Hepatocyte (in vitro differentiated cells): ENCODE results near the gene ZFYVE28. TPM values are rescaled to one million over a fixed set of nuclear protein-coding genes. Genes with fewer than 3 reads are reported as not detected.

ENCODE experiments used
- DNase-seq: peaks from one replicate; pipeline ENCODE4 v3.0.0-alpha.2; 2016; ENCODE audit warnings: low spot score
- H2AFZ ChIP-seq: fragments of 200-600 bp; sonication (generic); 2 replicates; pipeline ENCODE4 v1.6.0; 2016; ENCODE audit warnings: antibody characterized with exemption, mild to moderate bottlenecking
- H3K27ac ChIP-seq: fragments of 200-600 bp; sonication (generic); 2 replicates; pipeline ENCODE4 v1.5.1; 2016; ENCODE audit warnings: mild to moderate bottlenecking
- H3K27me3 ChIP-seq: fragments of 200-600 bp; sonication (generic); 2 replicates; pipeline ENCODE4 v1.6.1; 2016
- H3K36me3 ChIP-seq: fragments of 200-600 bp; sonication (generic); replicated peaks from 2 replicates; pipeline ENCODE4 v1.5.1; 2016; ENCODE audit warnings: low read depth; ENCODE audit not compliant: insufficient read depth
- H3K4me1 ChIP-seq: fragments of 200-600 bp; sonication (generic); 2 replicates; pipeline ENCODE4 v1.5.1; 2016; ENCODE audit warnings: mild to moderate bottlenecking, moderate library complexity; ENCODE audit not compliant: insufficient read depth
- H3K4me2 ChIP-seq: fragments of 200-600 bp; sonication (generic); 2 replicates; pipeline ENCODE4 v1.6.0; 2016
- H3K4me3 ChIP-seq: fragments of 200-600 bp; sonication (generic); 2 replicates; pipeline ENCODE4 v1.5.1; 2016; ENCODE audit warnings: mild to moderate bottlenecking
- H3K79me2 ChIP-seq: fragments of 200-600 bp; sonication (generic); 2 replicates; pipeline ENCODE4 v1.6.0; 2017; ENCODE audit warnings: mild to moderate bottlenecking
- H3K9me2 ChIP-seq: fragments of 200-600 bp; sonication (generic); replicated peaks from 2 replicates; pipeline ENCODE4 v1.6.0; 2017; ENCODE audit warnings: mild to moderate bottlenecking; ENCODE audit not compliant: insufficient read depth
- H3K9me3 ChIP-seq: fragments of 200-600 bp; sonication (generic); 2 replicates; pipeline ENCODE4 v1.5.1; 2016; ENCODE audit warnings: low read depth, mild to moderate bottlenecking
- H4K20me1 ChIP-seq: fragments of 200-600 bp; sonication (generic); 2 replicates; pipeline ENCODE4 v1.6.0; 2016; ENCODE audit warnings: mild to moderate bottlenecking; ENCODE audit not compliant: insufficient read depth, poor library complexity, severe bottlenecking
- EZH2 ChIP-seq: fragments of 200-600 bp; sonication (generic); IDR thresholded peaks from 2 replicates; pipeline ENCODE4 v1.6.1; 2016; ENCODE audit warnings: antibody characterized with exemption, mild to moderate bottlenecking, borderline replicate concordance
- EZH2phosphoT487 ChIP-seq: fragments of 200-600 bp; sonication (generic); IDR thresholded peaks from one replicate; pipeline ENCODE4 v1.6.1; 2018; ENCODE audit warnings: antibody characterized with exemption, mild to moderate bottlenecking, low read depth, moderate library complexity; ENCODE audit not compliant: unreplicated experiment, severe bottlenecking
- WGBS: methylation state at CpG from one replicate; pipeline ENCODE4 v1.1.6; 2016; ENCODE audit warnings: low lambda C conversion rate; ENCODE audit errors: missing lambda C conversion rate; 5-methylcytosine and 5-hydroxymethylcytosine counted together
- polyA plus RNA-seq: library from polyadenylated mRNA; unstranded; fragments of >200 nt; fragmentation: Nextera tagmentation; extraction: Ambion mirVana; gene quantifications from 2 replicates; pipeline ENCODE4 v1.2.1, GENCODE V29; 2016
- total RNA-seq: library from RNA; depleted of rRNA; stranded (reverse); fragments of >200 nt; gene quantifications from 2 replicates; pipeline ENCODE4 v1.2.3, GENCODE V29; 2014
- TF ChIP-seq, protein P1 (sequence below): fragments of 200-600 bp; sonication (generic); IDR thresholded peaks from 2 replicates; pipeline ENCODE4 v1.5.1; 2016; ENCODE audit warnings: antibody characterized with exemption, mild to moderate bottlenecking; ENCODE audit not compliant: poor library complexity

ZFYVE28 gene
- total and polyA plus RNA-seq, 2 experiments from 2014 or later: 2.2 to 3.4 TPM

- H3K36me3 ChIP-seq: no peaks in the 10 kb centered on the region
- WGBS: 81% methylated on average over 6 of the region's 6 CpGs
- H3K79me2 ChIP-seq: no peaks in the 10 kb centered on the region
- no peak for DNase-seq
- H3K27me3 ChIP-seq: no peaks in the 10 kb centered on the region
- no peak overlapping the region for H3K27ac ChIP-seq
- H4K20me1 ChIP-seq: no peaks in the 10 kb centered on the region
- H3K4me3 ChIP-seq: no peak overlapping the region
- H3K4me1 ChIP-seq: no peaks in the 10 kb centered on the region
- no peak overlapping the region for H3K4me2 ChIP-seq
- H3K9me2 ChIP-seq: no peaks in the 10 kb centered on the region
- TF ChIP-seq EZH2: no peak
- TF ChIP-seq, protein P1, sequence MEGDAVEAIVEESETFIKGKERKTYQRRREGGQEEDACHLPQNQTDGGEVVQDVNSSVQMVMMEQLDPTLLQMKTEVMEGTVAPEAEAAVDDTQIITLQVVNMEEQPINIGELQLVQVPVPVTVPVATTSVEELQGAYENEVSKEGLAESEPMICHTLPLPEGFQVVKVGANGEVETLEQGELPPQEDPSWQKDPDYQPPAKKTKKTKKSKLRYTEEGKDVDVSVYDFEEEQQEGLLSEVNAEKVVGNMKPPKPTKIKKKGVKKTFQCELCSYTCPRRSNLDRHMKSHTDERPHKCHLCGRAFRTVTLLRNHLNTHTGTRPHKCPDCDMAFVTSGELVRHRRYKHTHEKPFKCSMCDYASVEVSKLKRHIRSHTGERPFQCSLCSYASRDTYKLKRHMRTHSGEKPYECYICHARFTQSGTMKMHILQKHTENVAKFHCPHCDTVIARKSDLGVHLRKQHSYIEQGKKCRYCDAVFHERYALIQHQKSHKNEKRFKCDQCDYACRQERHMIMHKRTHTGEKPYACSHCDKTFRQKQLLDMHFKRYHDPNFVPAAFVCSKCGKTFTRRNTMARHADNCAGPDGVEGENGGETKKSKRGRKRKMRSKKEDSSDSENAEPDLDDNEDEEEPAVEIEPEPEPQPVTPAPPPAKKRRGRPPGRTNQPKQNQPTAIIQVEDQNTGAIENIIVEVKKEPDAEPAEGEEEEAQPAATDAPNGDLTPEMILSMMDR: peak; percentile 29
- no peaks in the 10 kb centered on the region for H3K9me3 ChIP-seq
- no peak overlapping the region for H2AFZ ChIP-seq
Measured at GRCh38 chr4:2354118-2354517, 64.3 kb downstream of the ZFYVE28 start.

DNA sequence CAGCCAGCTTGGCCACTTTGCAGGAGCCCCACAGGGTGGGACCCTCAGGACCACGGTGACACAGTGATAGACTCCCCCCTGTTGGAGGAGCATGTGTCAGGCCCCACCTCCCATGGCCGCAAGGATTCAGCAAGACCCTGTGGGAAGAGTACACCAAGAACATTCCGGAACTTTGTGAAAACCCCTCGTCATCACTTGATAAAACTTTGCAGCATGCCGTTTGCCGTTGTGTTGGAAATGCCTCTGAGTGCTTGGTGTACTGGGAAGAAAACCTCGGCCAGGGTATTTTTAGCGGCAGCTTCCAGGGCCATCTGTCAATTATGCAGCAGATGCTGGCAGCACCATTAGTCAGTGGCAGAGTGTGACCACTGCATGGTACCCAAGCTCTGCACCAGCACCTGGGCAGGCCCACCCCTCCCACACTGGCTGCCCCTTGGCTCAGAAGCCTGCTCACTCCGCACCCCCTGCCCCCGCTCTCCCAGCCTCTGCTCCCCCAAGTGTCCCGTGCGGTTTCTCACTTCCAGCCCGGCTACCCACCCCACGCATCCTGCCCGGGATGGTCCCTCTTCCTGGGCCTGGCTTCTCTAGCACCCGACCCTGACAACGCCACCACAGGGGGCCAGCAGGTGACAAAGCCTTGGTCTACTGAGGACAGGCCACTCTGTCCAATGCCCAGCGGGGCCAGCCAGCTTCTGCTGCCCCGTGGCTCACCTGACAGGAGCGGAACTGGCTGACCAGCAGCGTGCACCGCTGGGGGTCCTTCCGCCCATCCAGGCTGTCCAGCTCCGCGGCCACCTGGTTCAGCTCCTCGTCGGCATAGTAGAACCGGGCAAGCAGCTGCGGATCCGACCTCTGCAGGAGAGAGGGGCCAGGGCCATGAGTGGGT lies 65.0 kb downstream of the ZFYVE28 start:
- TF ChIP-seq EZH2: no peak
- TF ChIP-seq, protein P1: no peak
- TF ChIP-seq EZH2phosphoT487: no peak
- H2AFZ ChIP-seq: no peak overlapping the region
- DNase-seq: no peak

GRCh38 chr4:2352729-2353221 lies 65.7 kb downstream of the ZFYVE28 start:
- Histone ChIP-seq H2AFZ (no peak overlapping the region), H3K36me3 (no peaks in the 10 kb centered on the region), H3K27me3 (no peaks in the 10 kb centered on the region), H4K20me1 (no peaks in the 10 kb centered on the region), H3K4me1 (no peaks in the 10 kb centered on the region), H3K4me3 (no peak overlapping the region), H3K9me3 (no peaks in the 10 kb centered on the region), H3K79me2 (no peaks in the 10 kb centered on the region), H3K9me2 (no peaks in the 10 kb centered on the region), H3K4me2 (no peak overlapping the region), H3K27ac (no peak overlapping the region)
- no peak for DNase-seq
- WGBS: 95% methylated on average over 5 of the region's 5 CpGs
- TF ChIP-seq, protein P1: no peak
- no peak for TF ChIP-seq EZH2phosphoT487
- TF ChIP-seq EZH2: no peak

More for the DNA sequence above, 65.0 kb downstream of the ZFYVE28 start:
- no peaks in the 10 kb centered on the region for H4K20me1 ChIP-seq
- H3K4me3 ChIP-seq: no peak overlapping the region
- H3K27me3 ChIP-seq: no peaks in the 10 kb centered on the region
- no peaks in the 10 kb centered on the region for H3K36me3 ChIP-seq
- 83% methylated on average over 27 of the region's 30 CpGs for WGBS
- no peak overlapping the region for H3K4me2 ChIP-seq
- H3K9me2 ChIP-seq: no peaks in the 10 kb centered on the region
- no peaks in the 10 kb centered on the region for H3K79me2 ChIP-seq
- H3K4me1 ChIP-seq: no peaks in the 10 kb centered on the region
- no peaks in the 10 kb centered on the region for H3K9me3 ChIP-seq
- no peak overlapping the region for H3K27ac ChIP-seq
